Embryonic facial prominence (tissue), 1 donor: ENCODE data around the gene OR11H1.
"Not testable (repeated sequence)": the region's sequence is repeated elsewhere in the genome, so short reads cannot be mapped to it uniquely, and the experiment has no call there.

Experiments
- DNase-seq: peaks from one replicate; pipeline ENCODE4 v3.0.0-alpha.2; 2016; ENCODE audit errors: extremely low spot score

OR11H1 gene, protein sequence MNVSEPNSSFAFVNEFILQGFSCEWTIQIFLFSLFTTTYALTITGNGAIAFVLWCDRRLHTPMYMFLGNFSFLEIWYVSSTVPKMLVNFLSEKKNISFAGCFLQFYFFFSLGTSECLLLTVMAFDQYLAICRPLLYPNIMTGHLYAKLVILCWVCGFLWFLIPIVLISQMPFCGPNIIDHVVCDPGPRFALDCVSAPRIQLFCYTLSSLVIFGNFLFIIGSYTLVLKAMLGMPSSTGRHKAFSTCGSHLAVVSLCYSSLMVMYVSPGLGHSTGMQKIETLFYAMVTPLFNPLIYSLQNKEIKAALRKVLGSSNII

DNA sequence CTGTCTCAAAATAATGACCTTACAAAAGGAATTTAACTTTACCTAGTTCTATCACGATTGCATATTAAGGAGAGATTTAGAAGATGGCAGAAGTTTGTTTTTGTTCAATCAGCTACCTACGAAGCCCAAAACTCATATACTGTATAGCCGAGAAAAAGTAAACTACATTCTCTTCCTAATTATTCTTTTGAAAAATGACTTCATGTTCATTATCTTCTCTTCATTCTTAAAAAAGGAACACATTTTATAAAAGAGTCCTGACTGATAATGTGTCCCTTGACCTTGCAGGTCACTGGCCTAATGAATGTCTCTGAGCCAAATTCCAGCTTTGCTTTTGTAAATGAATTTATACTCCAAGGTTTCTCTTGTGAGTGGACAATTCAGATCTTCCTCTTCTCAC lies at the start of gene OR11H1:
OR11H1 (plus strand) TSS at position 301 of the 400 bp plus-strand sequence; CDS start at position 301, 0 bp downstream.
- not testable (repeated sequence) for DNase-seq

DNA sequence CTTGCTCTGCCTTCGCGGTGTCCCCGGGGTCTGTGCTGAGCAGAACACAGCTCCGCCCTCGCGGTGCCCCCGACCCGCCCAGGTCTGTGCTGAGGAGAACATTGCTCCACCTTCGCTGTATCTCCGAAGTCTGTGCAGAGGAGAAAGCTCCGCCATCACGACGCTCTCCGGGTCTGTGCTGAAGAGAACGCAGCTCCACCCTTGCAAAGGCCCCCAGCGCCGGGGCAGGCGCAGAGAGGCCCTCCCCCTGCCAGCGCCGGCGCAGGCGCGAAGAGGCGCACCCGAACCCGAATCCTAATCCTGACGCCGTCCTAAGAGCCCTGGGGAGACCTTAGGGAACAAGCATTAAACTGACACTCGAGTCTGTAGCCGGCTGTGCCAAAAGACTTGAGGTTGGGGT lies 18.0 kb upstream of the OR11H1 start:
- not testable (repeated sequence) for DNase-seq

DNA sequence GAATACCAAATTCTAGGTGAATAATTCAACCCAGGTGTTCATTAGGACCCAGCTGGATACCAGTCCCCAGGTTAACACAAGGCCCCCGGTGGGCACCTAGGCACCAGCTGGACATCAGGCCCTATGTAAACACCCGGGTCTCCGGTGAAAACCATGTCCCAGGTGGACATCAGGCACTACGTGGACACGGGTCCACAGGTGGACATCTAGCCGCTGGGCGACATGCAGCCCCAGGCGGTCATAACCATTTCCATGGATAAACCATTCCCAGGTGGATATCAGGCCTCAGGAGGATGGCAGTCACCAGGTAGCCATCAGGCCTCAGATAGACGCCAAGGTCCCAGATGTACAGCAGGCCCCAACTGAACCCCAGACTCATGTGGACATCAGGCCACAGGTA lies 12.1 kb upstream of the OR11H1 start:
- DNase-seq: not testable (repeated sequence)

DNA sequence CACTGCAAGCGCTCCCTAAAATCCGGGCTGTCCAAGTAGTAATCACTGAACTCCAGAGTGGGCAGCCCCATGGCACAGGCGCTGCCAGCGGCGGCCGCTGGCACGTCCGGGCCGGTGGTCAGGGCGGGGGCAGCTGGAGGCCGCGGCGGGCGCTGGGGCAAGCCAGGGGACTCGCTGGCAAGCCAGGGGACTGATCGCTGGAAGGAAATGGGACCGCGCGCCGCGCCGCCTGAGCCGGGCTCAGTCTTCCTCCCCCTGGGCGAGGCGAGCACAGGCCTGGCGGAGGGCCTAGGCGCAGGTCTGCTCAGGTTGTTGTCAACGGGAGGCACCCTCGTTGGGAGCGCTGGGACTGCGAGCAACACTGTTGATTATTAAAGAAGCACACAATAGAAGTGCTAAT lies 25.8 kb downstream of the OR11H1 start:
- not testable (repeated sequence) for DNase-seq

DNA sequence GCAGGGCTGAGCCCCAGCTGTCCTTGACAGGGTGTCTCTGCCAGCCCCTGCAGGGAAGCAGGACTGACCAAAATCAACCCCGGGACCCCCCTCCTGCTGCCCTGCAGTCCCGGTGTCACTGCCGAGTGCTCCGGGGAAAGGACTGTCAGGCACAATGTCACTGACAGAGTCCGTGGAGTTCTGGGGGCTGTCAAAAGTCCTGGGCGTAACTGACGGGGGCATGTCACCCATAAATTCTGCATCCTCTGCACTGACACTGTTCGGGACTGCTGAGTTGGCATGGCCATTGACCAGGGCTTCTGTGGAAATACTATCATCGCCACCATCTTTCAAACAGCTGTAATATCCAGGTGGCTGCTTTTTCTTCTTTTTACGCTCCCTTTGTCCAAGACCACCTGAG lies 35.5 kb downstream of the OR11H1 start:
- not testable (repeated sequence) for DNase-seq

DNA sequence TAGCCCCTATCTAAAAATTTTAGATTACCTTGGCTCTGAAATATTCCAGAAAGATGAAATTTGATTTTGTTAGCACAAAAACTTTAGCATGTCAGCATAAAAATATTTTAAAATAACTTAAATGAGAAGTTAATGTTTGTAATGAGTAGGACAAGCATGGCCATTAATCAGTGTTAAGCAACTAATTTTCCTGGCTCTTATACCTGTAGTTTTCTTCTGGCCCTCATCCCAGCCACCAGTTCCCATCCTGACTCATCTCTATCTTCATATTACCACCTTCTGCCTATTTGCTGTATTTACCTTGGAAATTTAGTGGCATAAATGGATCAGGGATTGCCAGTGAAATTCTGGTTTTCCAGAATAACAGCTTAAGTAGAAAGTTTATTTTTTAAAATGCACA lies 37.1 kb downstream of the OR11H1 start:
- not testable (repeated sequence) for DNase-seq
